K562 (cell line): ENCODE data around the gene RHEBL1. TPM values are rescaled to one million over a fixed set of nuclear protein-coding genes. Genes with fewer than 3 reads are reported as not detected.

Source experiments
- ATAC-seq: fragments of 200-7000 bp; cut with Tn5 transposase; 3 replicates; pipeline ENCODE4 v1.9.1; 2020; ENCODE audit warnings: moderate library complexity
- Bru-seq: library from RNA; stranded (reverse); fragments of 400-500 nt; gene quantifications from one replicate; lab custom pipeline; 2021; lab: Mats Ljungman, UMichigan
- BruChase-seq, 2 experiments: library from RNA; stranded (reverse); fragments of 400-500 nt; gene quantifications; one replicate each; lab custom pipeline; 2021; lab: Mats Ljungman, UMichigan
- BruUV-seq: library from RNA; stranded (reverse); fragments of 400-500 nt; replicated peaks from 2 replicates; lab custom pipeline; 2021; lab: Mats Ljungman, UMichigan
- CTCF ChIA-PET: fragments of 300-600 bp; formaldehyde crosslinking; extraction: SDS; loops from one replicate; lab custom pipeline; 2021; ENCODE audit warnings: low intra/inter-chr PET ratio; lab: Yijun Ruan, JAX
- POLR2A ChIA-PET: fragments of 300-600, 350-650 bp; sonication (Branson Sonifier 250); formaldehyde crosslinking; extraction: SDS; loops from one replicate; lab custom pipeline; 2021; ENCODE audit warnings: antibody characterized with exemption, inconsistent platforms; lab: Yijun Ruan, JAX
- DNase-seq, 4 experiments: peaks; one replicate each; pipeline versions ENCODE4 v3.0.0 to v3.0.0-alpha.2; 2011 to 2018; ENCODE audit warnings: low spot score in 3 of 4, mixed read lengths in 3 of 4; ENCODE audit errors: extremely low read depth in 1 of 4
- FAIRE-seq: peaks from 2 replicates; lab custom pipeline; 2011; peaks lifted over from hg19 to GRCh38; lab: Jason Lieb, UNC
- H2AFZ ChIP-seq: 2 replicates; pipeline ENCODE4 v1.6.0; 2011; ENCODE audit warnings: low read depth, low read length, control low read depth, inconsistent platforms
- H3K27ac ChIP-seq: fragments of 200-600 bp; 3 replicates; pipeline ENCODE4 v1.8.0; 2011; ENCODE audit warnings: low read depth, mild to moderate bottlenecking, control low read depth, inconsistent platforms, low read length, moderate library complexity, mixed read lengths; ENCODE audit errors: extremely low read depth
- H3K27me3 ChIP-seq, 2 experiments: fragments of 300-600 bp in 1 of 2; 2 replicates in 1 of 2; 3 replicates in 1 of 2; pipeline versions ENCODE4 v1.6.0 to v1.8.0; 2011; ENCODE audit warnings: inconsistent platforms in 2 of 2, low read length in 2 of 2, mild to moderate bottlenecking in 1 of 2, mixed read lengths in 1 of 2, moderate library complexity in 1 of 2; ENCODE audit not compliant: control insufficient read depth in 2 of 2, insufficient read depth in 2 of 2
- H3K36me3 ChIP-seq: fragments of 300-600 bp; 3 replicates; pipeline ENCODE4 v1.8.0; 2011; ENCODE audit warnings: mild to moderate bottlenecking, low read length, inconsistent platforms; ENCODE audit not compliant: control insufficient read depth, insufficient read depth
- H3K4me1 ChIP-seq, 2 experiments: fragments of 200-600 bp in 1 of 2; replicated peaks in 1 of 2; 2 replicates in 1 of 2; 3 replicates in 1 of 2; pipeline versions ENCODE4 v1.5.1 to v1.8.0; 2011; ENCODE audit warnings: inconsistent platforms in 2 of 2, low read length in 2 of 2, mild to moderate bottlenecking in 1 of 2, mixed read lengths in 1 of 2, moderate library complexity in 1 of 2; ENCODE audit not compliant: control insufficient read depth in 2 of 2, insufficient read depth in 2 of 2
- H3K4me2 ChIP-seq: 2 replicates; pipeline ENCODE4 v1.6.1; 2011; ENCODE audit warnings: low read length, control low read depth, inconsistent platforms, mixed read lengths; ENCODE audit not compliant: insufficient read depth
- H3K4me3 ChIP-seq: fragments of 200-600 bp; sonication (generic), shearing (Covaris generic); 2 replicates; pipeline ENCODE4 v1.5.1; 2016; ENCODE audit warnings: control low read depth, inconsistent platforms
- H3K79me2 ChIP-seq: fragments of 200-600 bp; 3 replicates; pipeline ENCODE4 v1.8.0; 2011; ENCODE audit warnings: low read length, inconsistent platforms; ENCODE audit not compliant: control insufficient read depth, insufficient read depth
- H3K9ac ChIP-seq, 2 experiments: 2 replicates each; pipeline versions ENCODE4 v1.6.0 to v1.6.1; 2011; ENCODE audit warnings: low read depth in 2 of 2, low read length in 2 of 2, control low read depth in 1 of 2, inconsistent platforms in 1 of 2, mild to moderate bottlenecking in 1 of 2, mixed read lengths in 1 of 2; ENCODE audit not compliant: insufficient read depth in 1 of 2
- H3K9me1 ChIP-seq: one replicate; pipeline ENCODE4 v1.6.0; 2011; ENCODE audit warnings: inconsistent platforms, mild to moderate bottlenecking, low read length, moderate library complexity; ENCODE audit not compliant: control insufficient read depth, insufficient read depth
- H3K9me3 ChIP-seq: replicated peaks from 2 replicates; pipeline ENCODE4 v1.5.1; 2011; ENCODE audit warnings: low read depth, low read length, inconsistent platforms; ENCODE audit not compliant: control insufficient read depth, insufficient read depth
- H4K20me1 ChIP-seq: replicated peaks from 2 replicates; pipeline ENCODE4 v1.6.1; 2011; ENCODE audit warnings: low read length, inconsistent platforms, mixed read lengths; ENCODE audit not compliant: control insufficient read depth, insufficient read depth
- CBX5 ChIP-seq: IDR thresholded peaks from 2 replicates; pipeline ENCODE4 v1.6.1; 2014; ENCODE audit warnings: low read depth, borderline replicate concordance
- CREBBP ChIP-seq: IDR thresholded peaks from one replicate; pipeline ENCODE4 v1.6.1; 2012; ENCODE audit warnings: low read depth, mild to moderate bottlenecking, control low read depth, inconsistent platforms, low read length
- CREM ChIP-seq: IDR thresholded peaks from 2 replicates; pipeline ENCODE4 v1.6.1; 2014; ENCODE audit warnings: antibody characterized with exemption, low read depth
- FOSL1 ChIP-seq: fragments of 200-800 bp; sonication (Bioruptor generic); conservative IDR thresholded peaks from 2 replicates; pipeline ENCODE4 v1.6.1; 2016; ENCODE audit warnings: missing genetic modification characterization, missing compliant biosample characterization
- GTF2B ChIP-seq: IDR thresholded peaks from 2 replicates; pipeline ENCODE4 v1.6.1; 2011; ENCODE audit not compliant: insufficient read length; ENCODE audit errors: extremely low read depth
- HDAC1 ChIP-seq, 2 experiments: fragments of 450-650 bp; IDR thresholded peaks; 2 replicates each; pipeline ENCODE4 v1.6.1; 2016 to 2017; ENCODE audit warnings: inconsistent platforms in 1 of 2, mild to moderate bottlenecking in 1 of 2, moderate library complexity in 1 of 2
- HNRNPH1 ChIP-seq: fragments of 200-400 bp; formaldehyde crosslinking; optimal IDR thresholded peaks from 2 replicates; pipeline ENCODE3; 2017; ENCODE audit warnings: low read depth, mild to moderate bottlenecking, low read length, moderate library complexity
- ID3 ChIP-seq, 2 experiments: fragments of 250-450 bp in 1 of 2; fragments of 450-650 bp in 1 of 2; sonication (Bioruptor Pico) in 1 of 2; IDR thresholded peaks; 2 replicates each; pipeline versions ENCODE4 v1.6.1 to v1.8.0; 2016 to 2021; ENCODE audit warnings: mild to moderate bottlenecking in 2 of 2, moderate library complexity in 2 of 2, missing compliant biosample characterization in 1 of 2, missing genetic modification characterization in 1 of 2
- NFXL1 ChIP-seq: fragments of 450-650 bp; formaldehyde crosslinking; IDR thresholded peaks from 2 replicates; pipeline ENCODE4 v1.4.0; 2021; ENCODE audit warnings: mild to moderate bottlenecking
- PHB ChIP-seq: fragments of 250-450 bp; sonication (Bioruptor Pico); IDR thresholded peaks from 2 replicates; pipeline ENCODE4 v1.5.0; 2021
- TSC22D4 ChIP-seq: fragments of 450-650 bp; IDR thresholded peaks from 2 replicates; pipeline ENCODE4 v1.6.1; 2016; ENCODE audit warnings: missing genetic modification characterization, missing biosample characterization, control low read depth
- ZBED1 ChIP-seq: IDR thresholded peaks from 2 replicates; pipeline ENCODE4 v1.6.1; 2014
- ZC3H8 ChIP-seq: fragments of 450-650 bp; IDR thresholded peaks from 2 replicates; pipeline ENCODE4 v1.6.1; 2017
- ZFPM2 ChIP-seq: fragments of 250-450 bp; sonication (Bioruptor Pico); IDR thresholded peaks from 2 replicates; pipeline ENCODE4 v1.5.1; 2022; ENCODE audit warnings: mild to moderate bottlenecking
- ZNF717 ChIP-seq: fragments of 250-450 bp; sonication (Bioruptor Pico); IDR thresholded peaks from 2 replicates; pipeline ENCODE4 v1.5.0; 2021
- ZNF77 ChIP-seq: fragments of 250-450 bp; sonication (Bioruptor Pico); IDR thresholded peaks from 2 replicates; pipeline ENCODE4 v1.5.0; 2020
- ZSCAN29 ChIP-seq: fragments of 450-650 bp; IDR thresholded peaks from 2 replicates; pipeline ENCODE4 v1.6.1; 2017
- WGBS: fragments of 100-300 bp; shearing (Covaris generic); methylation state at CpG from one replicate; pipeline ENCODE4 v1.1.6; 2016; ENCODE audit warnings: low coverage, mixed read lengths; ENCODE audit not compliant: insufficient coverage; ENCODE audit errors: missing lambda C conversion rate; 5-methylcytosine and 5-hydroxymethylcytosine counted together
- in situ Hi-C: fragments of 300-500 bp; cut with MboI; formaldehyde crosslinking; loops from 4 replicates; pipeline ENCODE4 v1.15.0; 2018; ENCODE audit warnings: inconsistent platforms, mixed read lengths
- intact Hi-C: fragments of 100-400 bp; cut with micrococcal nuclease; formaldehyde crosslinking; loops from 2 replicates; pipeline ENCODE4 v1.14.2; 2022
- long read RNA-seq, 3 experiments: library from polyadenylated mRNA in 2 of 3; library from RNA in 1 of 3; unstranded in 2 of 3; stranded (forward) in 1 of 3; transcript quantifications; one replicate each; pipeline ENCODE4 v2.0.0, GENCODE V29; 2019 to 2022
- polyA minus RNA-seq, 3 experiments: library from RNA; depleted of rRNA, polyadenylated mRNA; stranded (reverse); fragments of >200 nt; gene quantifications; 2 replicates each; pipeline ENCODE4 v1.2.3, GENCODE V29; 2011
- polyA plus RNA-seq, 8 experiments: library from polyadenylated mRNA; depleted of rRNA in 4 of 8; stranded (reverse) in 5 of 8; unstranded in 3 of 8; fragments of >200 nt; fragmentation: Nextera tagmentation in 2 of 8; fragmentation: Illumina TruSeq in 1 of 8; extraction: Ambion mirVana in 2 of 8; extraction: Trizol in 1 of 8; gene quantifications; 2 replicates each; pipeline versions ENCODE4 v1.2.1 to v1.2.3, GENCODE V29; 2011 to 2014; ENCODE audit warnings: inconsistent platforms in 1 of 8, missing spikeins in 1 of 8
- total RNA-seq, 7 experiments: library from RNA; depleted of rRNA in 6 of 7; stranded (reverse); fragments of >200 nt in 6 of 7; fragmentation: Illumina TruSeq in 2 of 7; extraction: Trizol in 2 of 7; gene quantifications; 2 replicates each; pipeline versions ENCODE4 v1.2.1 to v1.2.3, GENCODE V29; 2011 to 2021; ENCODE audit warnings: low replicate concordance in 1 of 7

RHEBL1 gene
- 4.6 and 10.2 TPM in 2 replicates for total RNA-seq (2011; cell fraction: chromatin; rRNA removed; ENCODE audit: low replicate concordance)
- total RNA-seq (2011; cell fraction: nucleolus; rRNA removed) = 9.2 and 10.9 TPM in 2 replicates
- total RNA-seq (2011; cell fraction: nucleoplasm; rRNA removed) = 6.1 and 7.3 TPM in 2 replicates
- total RNA-seq (2014; rRNA removed) (6.8 and 7.2 TPM in 2 replicates), total RNA-seq (2014; rRNA removed; fragmentation: Illumina TruSeq; extraction: Trizol) (8.2 and 8.5 TPM in 2 replicates), total RNA-seq (2015; rRNA removed; fragmentation: Illumina TruSeq; extraction: Trizol) (4.0 and 4.3 TPM in 2 replicates), total RNA-seq (2021) (7.7 and 8.8 TPM in 2 replicates), polyA plus RNA-seq (2011; rRNA removed) (8.1 and 10.4 TPM in 2 replicates), polyA plus RNA-seq (2014; fragmentation: Illumina TruSeq; extraction: Trizol) (7.0 and 9.7 TPM in 2 replicates), polyA plus RNA-seq (2014; fragmentation: Nextera tagmentation; extraction: Ambion mirVana) (10 to 100 TPM; 27.4 to 36.1 TPM), polyA plus RNA-seq (2014; rRNA removed) (10.0 and 14.4 TPM in 2 replicates), polyA minus RNA-seq (2011; rRNA and poly(A)+ RNA removed) (5.4 and 5.5 TPM in 2 replicates), Bru-seq, nascent RNA (percentile 57 among the genes with signal in this experiment), BruChase-seq, experiment 1, labeled RNA remaining after a 2-hour chase (percentile 55 among the genes with signal in this experiment), BruChase-seq, experiment 2, labeled RNA remaining after a 6-hour chase (percentile 63 among the genes with signal in this experiment)
- polyA plus RNA-seq (2011; cell fraction: cytosol; rRNA removed) = 9.1 and 11.5 TPM in 2 replicates
- polyA plus RNA-seq (2011; cell fraction: nucleus; rRNA removed) = 13.8 and 23.9 TPM in 2 replicates
- 5.5 and 12.1 TPM in 2 replicates for polyA plus RNA-seq (2012)
- 3.2 and 3.9 TPM in 2 replicates for polyA minus RNA-seq (2011; cell fraction: cytosol; rRNA and poly(A)+ RNA removed)
- polyA minus RNA-seq (2011; cell fraction: nucleus; rRNA and poly(A)+ RNA removed) = 2.3 and 4.0 TPM in 2 replicates
- long read RNA-seq, experiment 1, transcript RHEBL1-201 (8 exons, 1,210 nt) = major isoform, 10 of 18 reads
- long read RNA-seq, experiment 1, partial matches to known transcripts = 4 of 18 reads
- long read RNA-seq, experiment 1, other reads (novel, unspliced or antisense) = 3 of 18 reads
- long read RNA-seq, experiment 2, partial matches to known transcripts = 1 of 2 reads
- long read RNA-seq, experiment 2, other reads (novel, unspliced or antisense) = 1 of 2 reads
- long read RNA-seq, experiment 3, transcript RHEBL1-201 (8 exons, 1,210 nt) = major isoform, 6 of 8 reads
- long read RNA-seq, experiment 3, partial matches to known transcripts = 0 of 8 reads
- long read RNA-seq, experiment 3, other reads (novel, unspliced or antisense) = 1 of 8 reads

GRCh38 chr12:49069507-49070346, at the start of gene RHEBL1:
Gene RHEBL1, minus strand, starts transcription at chr12:49069979. Its CDS starts 194 bp downstream, at chr12:49069785.
- Histone ChIP-seq H3K9me1 (no peaks in the 10 kb centered on the region), H3K27ac (peak within 1 kb of the TSS; percentile 79), H2AFZ (peak within 1 kb of the TSS; percentile 98), H3K4me3 (peak within 1 kb of the TSS; percentile 96), H3K9me3 (no peaks in the 10 kb centered on the region), H3K79me2 (peaks cover 5% of the 10 kb centered on the region; the same call in 2 of the 3 replicates), H3K27me3 (no peaks in the 10 kb centered on the region), H4K20me1 (no peaks in the 10 kb centered on the region), H3K36me3 (peaks cover 12% of the 10 kb centered on the region), H3K4me2 (peak within 1 kb of the TSS; percentile 95), H3K9ac (peak within 1 kb of the TSS; percentile 71 to 92), H3K4me1 (peaks cover 10 to 18% of the 10 kb centered on the region in 2 experiments; a peak in 4 of 5 replicates)
- peak; percentile 99 for DNase-seq
- ChIA-PET POLR2A (interaction anchor here (0.6 to 2.8 kb wide), 26 partner anchors 9 to 204 kb away, joined by 3 to 23 read pairs (median 4); partner anchors contain the start of genes LMBR1L, TUBA1B and TUBA1C), CTCF (no interaction called here)
- in situ Hi-C loops (no loop called here), intact Hi-C loops (loop anchor here (10.0 kb wide), 1 partner anchor 275 kb away; the partner anchor contains the start of gene DNAJC22)
- under 1% methylated on average over 59 of the region's 60 CpGs for WGBS
- BruUV-seq = TSS peak; percentile 91
- FAIRE-seq = peak; percentile 88
- peak; percentile 100 for ATAC-seq
- TF ChIP-seq TSC22D4 (tag) (no peak), ZC3H8 (no peak), NFXL1 (CRISPR knock-in tag) (no peak), HDAC1 (IDR thresholded peaks at IDR 0.05) (peak in 1 of 2 experiments; percentile 97; a peak in 2 of 4 replicates), CREM (peak; percentile 56), CBX5 (no peak), ZFPM2 (CRISPR knock-in tag) (no peak), ZBED1 (no peak), CREBBP (no peak), GTF2B (no peak), ID3 (CRISPR knock-in tag; IDR thresholded peaks at IDR 0.05) (no peak), ID3 (tag; IDR thresholded peaks at IDR 0.05) (no peak), ZNF717 (CRISPR knock-in tag) (no peak), PHB (no peak), FOSL1 (tag) (0 out of 2 replicates have a peak, but pooled peaks have one; percentile 11), HNRNPH1 (no peak), ZSCAN29 (no peak), ZNF77 (CRISPR knock-in tag) (no peak)
